Posterior cingulate gyrus (tissue), 11 donors: ENCODE data around the gene VPS13D.

Experiments
- DNase-seq, 10 donors: peaks; one replicate each; pipeline versions ENCODE4 v3.0.0 to v3.0.0-alpha.2; 2020 to 2021; ENCODE audit warnings: mixed read lengths in 3 of 10
- intact Hi-C: fragments of 100-400 bp; cut with DNase I; formaldehyde crosslinking; loops from one replicate; pipeline ENCODE4 v1.15.1; 2023

The VPS13D gene

DNA sequence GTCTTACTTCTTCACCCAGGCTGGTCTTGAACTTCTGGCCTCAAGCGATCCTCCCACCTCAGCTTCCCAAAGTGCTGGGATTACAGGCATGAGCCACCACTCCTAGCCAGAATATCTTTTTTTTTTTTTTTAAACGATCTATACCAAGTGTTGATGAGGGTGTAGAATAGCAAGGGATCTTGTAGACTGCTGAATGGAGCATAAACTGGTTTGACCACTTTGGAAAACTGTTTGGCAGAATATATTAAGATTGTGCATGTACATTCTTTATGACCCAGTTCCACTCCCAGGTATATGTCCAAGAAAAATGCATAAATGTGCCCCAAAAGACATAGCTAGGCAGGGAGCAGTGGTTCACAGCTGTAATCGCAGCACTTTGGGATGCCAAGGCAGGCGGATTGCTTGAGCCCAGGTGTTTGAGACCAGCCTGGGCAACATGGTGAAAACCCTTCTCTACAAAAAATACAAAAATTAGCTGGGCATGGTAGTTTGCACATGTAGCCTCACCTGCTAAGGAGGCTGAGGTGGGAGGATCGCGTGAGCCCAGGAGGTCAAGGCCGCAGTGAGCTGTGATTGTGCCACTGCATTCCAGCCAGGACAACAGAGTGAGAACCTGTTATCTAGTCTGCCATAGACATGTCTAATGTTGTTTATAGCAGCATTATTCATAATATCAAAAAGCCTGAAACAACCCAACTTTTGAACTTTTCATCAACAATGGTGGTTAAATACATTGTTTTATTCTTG, 184.0 kb downstream of the VPS13D start:
- intact Hi-C loops, result no loop called here
- no peak for DNase-seq

DNA sequence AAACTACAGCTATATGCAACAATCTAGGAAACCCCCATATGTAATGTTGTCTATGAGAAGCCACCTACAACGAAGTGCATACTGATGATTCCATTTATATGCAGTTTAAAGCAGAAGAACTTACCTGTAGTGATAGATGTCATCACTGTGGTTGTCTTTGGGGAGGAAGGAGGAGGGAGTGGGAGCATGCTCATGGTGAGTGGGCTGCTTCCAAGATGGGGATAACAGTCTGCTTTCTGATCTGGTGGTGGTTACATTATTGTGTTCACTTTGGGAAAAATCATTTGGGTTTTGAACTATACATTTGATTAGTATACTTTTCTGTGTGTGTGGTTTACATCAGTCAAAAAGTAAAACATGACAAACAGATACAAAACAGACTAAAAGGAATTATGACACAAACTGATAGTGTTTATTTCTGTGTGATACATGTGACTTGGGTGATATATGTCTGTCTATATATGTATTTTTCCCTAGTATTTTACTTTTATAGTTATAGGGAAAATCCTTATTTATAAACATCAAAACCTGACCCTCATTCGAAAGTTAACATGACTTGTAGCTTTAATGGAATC, 184.7 kb downstream of the VPS13D start:
- intact Hi-C loops, result no loop called here
- no peak for DNase-seq

DNA sequence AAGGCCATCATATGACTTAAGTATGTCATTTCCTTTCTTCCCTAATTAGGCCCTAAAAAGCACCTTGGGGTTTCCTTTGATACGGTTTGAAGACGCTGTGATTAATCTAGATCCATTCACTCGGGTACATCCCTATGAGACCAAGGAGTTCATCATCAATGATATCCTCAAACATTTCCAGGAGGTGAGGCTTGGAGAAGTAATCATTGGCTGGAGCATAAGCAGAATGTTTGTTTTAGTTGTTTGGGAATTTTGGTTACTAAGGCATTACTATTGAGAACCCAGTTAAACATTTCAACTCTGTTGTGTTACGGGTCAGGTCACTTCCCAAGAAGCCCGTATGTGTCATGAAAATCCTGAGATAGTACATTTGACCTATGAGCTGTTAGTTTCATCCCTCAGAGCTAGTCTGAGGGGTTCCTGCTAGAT, 185.2 kb downstream of the VPS13D start:
- DNase-seq, result no peak
- intact Hi-C loops, result no loop called here

DNA sequence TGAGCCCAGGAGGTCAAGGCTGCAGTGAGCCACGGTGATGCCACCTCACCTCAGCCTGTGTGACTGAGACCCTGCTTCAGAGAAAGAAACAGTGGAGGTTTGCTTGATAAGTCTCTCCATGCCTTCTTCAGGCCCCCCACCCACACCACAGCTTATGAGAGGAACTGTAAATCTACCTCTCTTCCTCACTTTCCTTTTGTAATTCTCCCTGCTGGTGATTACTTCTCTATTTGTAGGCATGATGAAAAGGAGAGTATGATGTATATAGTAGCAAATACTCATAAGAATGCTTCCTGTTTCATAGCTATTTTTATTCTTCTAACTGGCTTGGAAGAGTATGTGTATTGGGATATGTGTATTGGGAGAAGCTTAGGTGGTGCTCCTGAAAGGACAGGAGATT, 186.3 kb downstream of the VPS13D start:
- no peak for DNase-seq
- intact Hi-C loops, result no loop called here

DNA sequence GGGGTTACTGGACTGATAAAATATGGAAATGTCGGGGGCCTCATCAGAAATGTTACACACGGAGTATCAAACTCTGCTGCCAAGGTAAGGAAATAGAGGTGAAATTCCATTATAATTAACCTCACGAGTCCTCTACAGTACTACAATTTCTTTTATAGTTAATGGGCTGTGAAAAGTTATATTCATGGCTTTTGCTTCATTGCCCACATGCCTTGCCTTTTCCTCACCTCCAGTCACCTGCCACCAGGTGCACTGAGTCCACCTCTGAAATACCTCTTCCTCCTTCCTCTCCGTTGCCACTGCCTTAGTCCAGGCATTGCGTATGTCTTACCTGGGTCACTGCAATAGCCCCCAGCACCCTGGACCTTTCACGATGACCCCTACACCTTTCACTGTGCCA, 186.9 kb downstream of the VPS13D start:
- DNase-seq, result no peak
- intact Hi-C loops, result no loop called here

DNA sequence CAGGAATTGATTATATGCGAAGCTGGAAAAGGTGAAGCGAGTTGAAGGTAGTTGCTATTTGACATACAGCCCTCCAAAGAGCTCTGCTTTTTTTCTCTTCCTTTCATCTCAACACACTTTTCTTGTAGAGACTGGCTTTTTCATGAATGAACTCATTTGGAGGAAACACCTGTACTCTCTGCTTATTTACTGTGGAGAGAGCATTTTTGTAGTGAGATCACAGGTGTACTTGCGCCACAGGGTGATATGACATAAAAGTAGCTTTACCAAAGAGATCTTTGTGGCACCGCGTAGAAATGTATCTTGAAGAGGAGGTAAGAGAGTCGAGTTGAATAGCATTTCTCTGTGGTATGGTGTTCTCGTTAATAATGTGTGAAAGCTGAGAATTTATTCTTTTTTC, 187.6 kb downstream of the VPS13D start:
- no peak for DNase-seq
- intact Hi-C loops, result no loop called here

DNA sequence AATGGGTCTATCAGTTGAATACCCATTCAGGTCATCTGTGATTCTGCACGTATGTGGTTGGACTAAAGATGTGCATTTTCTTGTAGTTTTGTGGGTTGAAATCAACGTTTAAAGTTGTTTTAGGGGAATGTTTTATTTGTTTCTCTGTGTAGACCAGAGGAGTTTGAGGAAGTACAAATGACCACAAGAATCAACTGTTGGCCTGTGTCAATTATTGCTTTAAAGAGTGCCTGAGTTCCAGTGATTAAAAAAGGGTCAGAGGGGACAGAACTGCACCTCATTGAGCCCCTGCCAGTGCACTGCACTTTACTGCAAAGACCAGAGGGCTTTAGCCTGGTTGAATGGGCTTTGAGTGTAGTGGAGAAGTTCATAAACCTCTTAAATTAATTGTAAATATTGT, 190.3 kb downstream of the VPS13D start:
- intact Hi-C loops, result no loop called here
- DNase-seq, result no peak

DNA sequence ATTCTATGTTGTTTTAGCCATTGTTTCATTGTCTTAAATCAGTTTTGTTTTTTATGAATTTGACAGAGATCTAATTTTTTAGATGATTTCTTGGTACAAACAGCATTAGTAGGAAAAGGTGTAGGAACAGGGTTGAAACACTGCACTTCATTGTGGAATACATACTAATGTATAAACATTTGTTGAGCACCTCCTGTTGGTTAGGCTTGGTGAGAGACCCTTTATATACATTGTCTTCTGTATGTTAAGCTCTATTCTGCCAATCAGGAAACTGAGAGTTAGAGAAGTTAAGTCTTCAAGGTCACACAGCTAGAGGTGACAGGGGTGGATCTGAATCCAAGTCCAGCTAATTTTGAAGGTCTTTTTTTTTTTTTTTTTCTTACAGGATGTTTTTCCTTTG, 192.7 kb downstream of the VPS13D start:
- DNase-seq, result no peak
- intact Hi-C loops, result no loop called here

DNA sequence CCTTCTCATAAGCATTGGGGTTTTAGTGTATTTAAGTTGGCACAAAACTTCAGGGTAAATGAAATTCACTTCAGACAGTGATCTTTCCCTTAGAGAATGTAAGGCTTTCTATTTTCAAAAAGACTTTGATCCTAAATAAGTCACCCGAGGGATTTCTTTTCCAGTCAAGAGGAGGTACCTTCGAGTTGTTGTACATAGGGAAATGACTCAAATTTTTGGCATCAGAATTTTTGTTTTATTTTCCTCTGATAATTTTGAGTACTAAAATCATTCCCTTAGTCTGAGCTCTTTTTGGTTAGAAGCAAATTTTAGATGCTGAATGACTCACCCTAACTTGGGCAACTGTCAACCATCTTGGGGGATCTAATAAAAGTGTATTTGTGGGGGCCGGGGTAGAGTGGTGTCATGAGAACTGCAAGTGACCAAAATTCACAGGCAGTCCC, 194.3 kb downstream of the VPS13D start:
- intact Hi-C loops, result no loop called here
- DNase-seq, result no peak

DNA sequence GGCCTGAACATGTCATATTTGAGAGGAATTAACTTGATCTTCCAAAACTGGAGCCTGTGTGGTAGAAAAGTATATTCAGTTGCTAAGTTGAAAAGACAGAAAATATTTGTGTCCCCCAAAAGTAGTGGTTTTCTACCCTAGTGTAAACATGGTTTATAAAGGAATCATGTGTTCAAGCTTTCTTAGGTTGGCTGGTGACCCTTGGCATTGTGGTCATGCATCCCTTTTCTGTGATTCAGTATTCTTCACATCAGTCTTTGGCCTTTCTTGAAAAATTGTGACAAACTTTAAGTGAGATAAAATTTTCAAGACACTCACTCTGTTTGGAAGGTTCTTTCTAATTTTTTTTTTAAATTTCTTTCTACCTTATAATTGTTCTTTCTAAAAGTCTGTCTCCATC, 195.0 kb downstream of the VPS13D start:
- intact Hi-C loops, result no loop called here
- no peak for DNase-seq

DNA sequence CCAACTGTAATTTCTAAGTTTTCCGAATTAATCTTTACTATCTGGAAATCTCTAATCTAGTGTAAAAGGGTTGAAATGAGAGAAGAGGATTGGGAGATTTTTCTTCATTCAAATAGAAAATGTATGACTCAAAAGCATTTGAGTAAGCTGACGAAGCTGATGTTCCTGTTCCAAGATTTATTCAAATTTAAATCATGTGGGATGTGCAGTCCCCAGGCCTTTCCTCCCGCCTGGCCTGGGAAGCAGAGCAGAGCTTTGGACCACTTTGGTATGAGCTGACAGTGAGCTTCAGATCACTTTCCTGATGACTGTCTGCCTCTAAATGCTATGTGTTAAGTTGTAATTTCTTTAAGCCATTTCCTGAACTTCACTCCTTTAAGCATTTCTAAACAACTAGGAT, 196.2 kb downstream of the VPS13D start:
- peak in 3 of 10 donors; percentile 53 to 88 (median 69) for DNase-seq
- intact Hi-C loops, result no loop called here

DNA sequence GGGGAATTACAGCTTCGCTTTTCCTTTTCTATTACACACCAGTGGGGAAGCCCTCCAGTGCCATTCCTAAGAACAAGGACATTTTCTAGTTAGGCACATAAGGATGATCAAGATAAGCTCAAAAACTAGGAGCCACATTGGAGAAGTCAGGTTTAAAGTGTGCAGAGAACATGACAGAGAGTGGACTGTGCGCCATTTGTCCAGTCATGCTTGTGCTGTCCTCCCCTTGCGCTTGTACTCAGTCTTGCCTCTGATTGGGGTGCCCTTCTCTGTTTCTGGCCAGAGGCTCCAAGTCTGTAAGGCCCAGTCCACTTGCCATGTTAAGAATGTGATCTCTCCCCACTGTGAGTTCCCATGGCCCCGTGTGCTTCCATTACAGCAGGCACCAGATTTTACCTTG, 198.5 kb downstream of the VPS13D start:
- DNase-seq, result no peak
- intact Hi-C loops, result no loop called here

DNA sequence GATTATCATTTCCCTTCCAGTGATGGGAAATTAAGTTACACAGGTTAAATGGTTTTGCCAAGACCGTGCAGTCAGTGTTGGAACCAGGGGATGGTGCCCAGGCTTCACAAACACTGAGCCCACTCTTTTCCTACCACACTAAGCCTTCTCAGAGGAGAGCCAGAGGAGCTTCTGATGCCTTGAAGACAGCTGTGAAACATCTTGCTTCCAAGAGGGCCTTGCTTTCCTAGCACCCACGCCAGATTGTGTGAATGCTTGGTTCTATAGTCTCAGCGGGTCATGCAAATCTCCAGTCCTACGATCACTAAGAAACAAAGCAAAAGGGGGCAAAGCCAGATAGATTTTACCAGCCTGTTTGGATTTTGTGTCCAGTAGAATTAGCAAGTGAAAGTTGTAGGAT, 200.7 kb downstream of the VPS13D start:
- intact Hi-C loops, result no loop called here
- DNase-seq, result peak in 1 of 10 donors; percentile 71

DNA sequence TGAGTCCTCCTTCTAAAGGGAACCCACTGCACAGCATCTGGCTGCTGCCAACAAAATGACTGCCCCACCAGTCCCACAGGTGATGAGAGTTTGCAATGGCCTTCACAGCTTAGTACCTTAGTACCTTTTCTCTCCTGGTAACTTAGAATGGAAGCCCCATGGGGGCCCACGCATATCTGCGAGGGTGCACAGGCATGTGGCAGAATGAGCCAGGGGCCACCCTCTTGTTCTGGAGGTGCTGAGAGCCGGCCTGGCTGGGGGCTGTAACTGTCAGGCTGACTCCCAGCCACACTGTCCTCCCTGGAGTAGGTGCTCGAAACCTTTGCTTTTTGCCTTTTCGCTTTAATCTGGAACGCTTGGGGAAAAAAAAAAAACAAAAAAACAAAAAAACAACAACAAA, 203.1 kb downstream of the VPS13D start:
- no peak for DNase-seq
- intact Hi-C loops, result no loop called here

DNA sequence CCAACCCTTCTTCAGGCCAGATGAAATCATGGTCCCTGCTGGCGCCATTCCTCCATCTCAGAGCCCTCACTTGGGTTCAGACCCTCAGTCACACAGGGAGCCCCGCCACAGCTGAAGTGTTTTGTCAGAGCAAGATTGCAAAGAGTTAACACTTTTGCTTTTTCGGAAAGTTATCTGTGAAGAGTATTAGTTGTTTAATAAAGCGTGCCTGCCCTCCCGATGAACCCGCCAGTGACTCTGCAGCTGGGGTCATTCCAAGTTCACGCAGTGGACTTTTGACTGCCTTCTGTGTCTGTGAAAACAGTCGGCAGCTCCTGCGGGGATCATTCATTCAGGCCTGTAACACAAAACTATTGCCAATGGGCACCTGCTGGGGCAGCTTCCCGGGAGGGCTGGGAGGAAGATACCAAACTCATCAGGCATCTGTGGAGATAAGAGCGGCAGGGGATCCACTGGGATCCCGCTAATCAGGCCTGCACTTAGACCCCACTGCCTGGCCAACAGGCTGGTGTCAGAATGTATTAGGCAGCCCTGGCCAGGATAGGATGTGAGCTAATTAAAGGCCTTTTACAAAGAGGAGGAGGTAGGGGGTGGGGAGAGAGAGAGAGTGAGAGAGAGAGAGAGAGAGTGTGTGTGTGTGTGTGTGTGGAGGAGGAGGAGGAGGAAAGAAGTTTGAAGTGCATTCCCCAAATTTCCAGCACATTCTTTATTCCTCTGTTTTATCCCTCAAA, 203.7 kb downstream of the VPS13D start:
- intact Hi-C loops, result no loop called here
- no peak for DNase-seq

DNA sequence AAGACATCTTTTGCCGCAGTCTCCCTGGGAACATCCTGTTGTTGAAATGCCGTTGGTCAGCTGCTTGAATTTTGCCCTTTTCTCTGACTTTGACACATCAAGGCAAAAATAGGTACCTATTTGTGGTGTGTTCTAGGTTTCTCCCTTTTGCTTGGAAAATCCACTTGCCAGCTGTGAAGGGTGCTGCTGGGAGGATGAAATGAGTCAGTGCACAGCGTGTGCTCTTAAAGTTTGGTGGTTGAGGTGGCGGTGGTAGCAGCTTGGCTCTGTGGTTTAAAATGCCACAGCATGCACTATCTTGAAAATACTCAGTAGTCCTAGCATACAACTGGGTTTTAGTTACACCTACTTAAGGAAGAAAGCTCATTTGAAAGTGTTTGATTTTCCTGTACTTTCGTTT, 204.3 kb downstream of the VPS13D start:
- intact Hi-C loops, result no loop called here

DNA sequence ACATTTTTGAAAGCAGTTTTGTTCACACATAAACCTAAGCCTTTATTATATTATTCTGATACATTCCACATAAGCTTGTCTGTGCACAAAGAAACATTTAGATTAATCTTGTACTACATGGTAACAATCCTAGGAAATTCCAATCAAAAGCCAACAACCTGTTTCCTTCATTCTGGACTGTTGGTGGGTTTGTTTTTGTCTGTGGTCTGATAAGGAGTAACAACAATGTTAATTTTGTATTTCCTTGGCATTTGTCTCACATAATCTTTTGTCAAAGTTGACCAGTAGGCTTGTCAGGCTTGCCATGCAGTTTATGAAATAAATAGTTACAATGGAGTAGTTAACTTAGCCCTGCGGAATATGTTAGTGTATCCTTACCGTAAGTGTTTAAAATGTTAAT, 204.9 kb downstream of the VPS13D start:
- intact Hi-C loops, result no loop called here

More for the DNA sequence above, 204.3 kb downstream of the VPS13D start:
- peak in 5 of 10 donors; percentile 25 to 88 (median 55) for DNase-seq

DNA sequence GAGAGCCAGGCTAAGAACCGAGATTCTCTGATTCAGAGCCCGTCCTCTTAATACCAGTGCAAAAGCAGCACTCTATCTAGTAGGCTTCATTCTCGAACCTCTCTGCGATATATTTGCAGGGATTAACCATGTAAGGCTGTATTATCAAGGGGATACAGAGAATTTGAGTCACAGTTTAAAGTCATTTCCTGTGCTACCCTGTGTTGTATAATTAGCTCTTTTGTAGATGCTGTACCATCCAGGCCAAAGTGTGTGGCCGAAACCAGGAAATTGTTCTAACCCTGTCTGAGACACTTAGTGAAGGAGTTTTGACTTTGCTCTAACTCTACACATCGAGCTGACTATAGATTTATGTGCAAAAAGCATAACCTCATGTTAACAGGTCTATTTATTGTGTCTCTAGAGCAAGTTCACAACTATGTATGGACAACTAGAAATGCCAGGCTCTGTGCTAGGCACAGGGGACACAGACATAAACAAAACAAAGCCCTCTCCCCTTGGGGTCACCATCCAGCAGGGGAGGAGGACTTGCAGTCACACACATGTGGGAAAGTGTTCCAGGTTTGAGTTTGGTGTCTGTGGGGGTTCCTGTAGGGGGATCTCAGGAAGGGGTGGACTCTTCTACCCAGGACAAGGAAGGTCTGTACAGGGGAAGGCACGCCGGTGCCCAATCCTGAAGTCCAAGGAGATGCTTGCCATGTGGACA, 206.0 kb downstream of the VPS13D start:
- no peak for DNase-seq
- intact Hi-C loops, result no loop called here

More for the DNA sequence above, 204.9 kb downstream of the VPS13D start:
- no peak for DNase-seq

DNA sequence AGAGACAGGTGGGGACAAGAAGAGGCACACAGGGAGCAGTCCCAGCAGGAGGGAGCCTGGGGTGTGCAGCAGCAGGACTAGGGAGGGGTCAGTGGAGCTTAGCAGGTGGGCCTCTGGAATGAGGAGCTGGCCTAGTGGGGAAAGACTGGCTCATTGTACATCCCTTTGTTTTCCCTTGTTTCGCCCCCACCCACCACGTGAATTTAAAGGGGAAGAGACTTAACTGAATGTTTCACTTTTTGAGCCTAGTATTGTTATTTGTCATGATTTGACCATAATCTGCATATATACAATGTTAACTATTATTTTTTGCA, 206.5 kb downstream of the VPS13D start:
- intact Hi-C loops, result no loop called here
- DNase-seq, result no peak

DNA sequence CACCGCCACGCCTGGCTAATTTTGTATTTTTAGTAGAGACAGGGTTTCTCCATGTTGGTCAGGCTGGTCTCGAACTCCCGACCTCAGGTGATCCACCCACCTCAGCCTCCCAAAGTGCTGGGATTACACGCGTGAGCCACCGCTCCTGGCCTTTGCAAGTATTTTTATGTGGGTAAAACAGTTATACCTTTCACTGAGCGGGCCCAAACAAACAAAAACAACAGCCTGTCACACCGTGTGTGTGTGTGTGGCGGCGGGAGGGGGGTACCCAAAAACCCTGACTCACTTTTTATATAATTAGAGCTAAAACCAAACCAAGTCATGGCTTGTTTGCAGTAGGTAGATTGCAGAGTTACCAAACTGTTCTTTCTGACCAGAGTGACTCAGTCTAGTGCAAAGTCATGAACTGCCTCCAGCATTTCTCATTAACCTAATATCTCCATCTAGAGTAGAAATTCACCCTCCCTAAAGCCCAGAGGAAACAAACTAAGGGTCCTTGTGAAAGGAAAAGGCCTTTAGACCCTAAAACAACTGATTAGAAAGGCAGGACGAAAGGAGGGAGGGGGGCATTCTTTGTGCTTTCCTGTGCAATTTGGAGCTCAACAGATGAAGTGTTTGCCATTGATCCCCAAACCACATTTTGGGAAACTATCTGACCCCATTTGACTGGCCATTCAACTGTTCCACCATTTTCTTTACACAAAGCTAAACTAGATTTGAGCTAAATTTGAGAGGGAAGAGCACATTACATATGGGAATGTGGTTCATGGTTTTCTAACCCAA, 207.2 kb downstream of the VPS13D start:
- intact Hi-C loops, result no loop called here
- DNase-seq, result no peak

DNA sequence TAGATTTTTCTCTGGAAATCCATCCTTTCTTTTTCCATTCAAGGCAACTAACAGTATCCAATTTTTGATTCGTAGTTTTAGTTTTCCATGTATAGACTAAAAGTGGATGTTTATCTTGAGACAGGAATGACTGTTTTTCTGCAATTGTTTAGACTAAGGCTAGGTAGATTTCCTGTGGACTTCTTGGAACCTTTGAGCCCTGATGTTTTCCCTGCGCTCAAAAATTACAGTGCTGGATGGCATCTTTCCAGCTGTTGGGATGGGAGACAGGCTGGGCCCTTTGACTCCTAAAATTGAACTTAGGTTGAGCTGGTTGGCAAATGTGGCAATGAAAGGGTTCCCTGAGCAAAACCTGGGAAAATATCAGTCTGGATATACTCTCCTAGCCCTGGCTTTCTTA, 207.8 kb downstream of the VPS13D start:
- no peak for DNase-seq
- intact Hi-C loops, result no loop called here
